ENCODE results near the gene ABL1.

ABL1 gene

GRCh38 chr9:130913599-130914416 lies 78.8 kb downstream of the ABL1 start:
- ChIA-PET POLR2A (interaction anchor here (0.7 kb wide), 1 partner anchor 133 kb away, joined by 3 read pairs; no protein-coding TSS in a partner anchor), CTCF (no interaction called here)
- no peaks in the 10 kb centered on the region for H3K4me1 ChIP-seq (ENCODE audit: control insufficient read depth, insufficient read depth, low read length)
- no peak overlapping the region for H3K27ac ChIP-seq (ENCODE audit: extremely low read depth, low read depth, low read length)
- no peak for TF ChIP-seq ZNF776 (tag by site-specific recombination; IDR thresholded peaks at IDR 0.05; ENCODE audit: borderline replicate concordance)
- no peak for TF ChIP-seq ZNF701 (tag by site-specific recombination; IDR thresholded peaks at IDR 0.05)
- no peak overlapping the region for H3K4me3 ChIP-seq (ENCODE audit: low read depth, low read length)
- H3K36me3 ChIP-seq (ENCODE audit: control insufficient read depth in 2 of 2, insufficient read depth in 1 of 2, low read length in 2 of 2), result no peaks in the 10 kb centered on the region
- no peaks in the 10 kb centered on the region for H3K9me3 ChIP-seq (ENCODE audit: control insufficient read depth, insufficient read depth, low read depth, low read length)

GRCh38 chr9:130914417-130915095 lies 79.5 kb downstream of the ABL1 start:
- ChIA-PET CTCF (no interaction called here), POLR2A (no interaction called here)
- no peak for TF ChIP-seq ZNF202 (tag by site-specific recombination; IDR thresholded peaks at IDR 0.05; ENCODE audit: borderline replicate concordance)
- peak; percentile 64 for TF ChIP-seq ZIC2 (tag by site-specific recombination; IDR thresholded peaks at IDR 0.05)
- H3K4me1 ChIP-seq (ENCODE audit: control insufficient read depth, insufficient read depth, low read length), result no peaks in the 10 kb centered on the region
- H3K9me3 ChIP-seq (ENCODE audit: control insufficient read depth, insufficient read depth, low read depth, low read length), result no peaks in the 10 kb centered on the region
- no peak overlapping the region for H3K27ac ChIP-seq (ENCODE audit: extremely low read depth, low read depth, low read length)
- H3K36me3 ChIP-seq (ENCODE audit: control insufficient read depth in 2 of 2, insufficient read depth in 1 of 2, low read length in 2 of 2), result no peaks in the 10 kb centered on the region
- no peak overlapping the region for H3K4me3 ChIP-seq (ENCODE audit: low read depth, low read length)

GRCh38 chr9:130915096-130915447 lies 80.0 kb downstream of the ABL1 start:
- Histone ChIP-seq H3K9me3 (ENCODE audit: control insufficient read depth, insufficient read depth, low read depth, low read length) (no peaks in the 10 kb centered on the region), H3K4me1 (ENCODE audit: control insufficient read depth, insufficient read depth, low read length) (no peaks in the 10 kb centered on the region), H3K27ac (ENCODE audit: extremely low read depth, low read depth, low read length) (no peak overlapping the region), H3K36me3 (ENCODE audit: control insufficient read depth in 2 of 2, insufficient read depth in 1 of 2, low read length in 2 of 2) (no peaks in the 10 kb centered on the region), H3K4me3 (ENCODE audit: low read depth, low read length) (no peak overlapping the region)
- TF ChIP-seq REST (tag by site-specific recombination; IDR thresholded peaks at IDR 0.05), result no peak
- TF ChIP-seq HOXA7 (CRISPR knock-in tag; IDR thresholded peaks at IDR 0.05; ENCODE audit: borderline replicate concordance), result no peak
- TF ChIP-seq ZNF239 (tag by site-specific recombination; IDR thresholded peaks at IDR 0.05), result no peak
- no peak for TF ChIP-seq ZNF624 (tag by site-specific recombination; IDR thresholded peaks at IDR 0.05)
- no peak for TF ChIP-seq ZNF785 (tag by site-specific recombination; IDR thresholded peaks at IDR 0.05)
- no peak for TF ChIP-seq ZNF280D (tag by site-specific recombination; IDR thresholded peaks at IDR 0.05)
- TF ChIP-seq ZNF354C (tag by site-specific recombination; IDR thresholded peaks at IDR 0.05; ENCODE audit: borderline replicate concordance, low read depth), result no peak
- no peak for TF ChIP-seq PBX3 (CRISPR knock-in tag; IDR thresholded peaks at IDR 0.05)
- no peak for TF ChIP-seq REPIN1 (tag by site-specific recombination; IDR thresholded peaks at IDR 0.05; ENCODE audit: low read depth)
- no peak for TF ChIP-seq TRIM28 (IDR thresholded peaks at IDR 0.05; ENCODE audit: borderline replicate concordance, low read length)
- no peak for TF ChIP-seq ZNF133 (tag by site-specific recombination; IDR thresholded peaks at IDR 0.05)
- ChIA-PET CTCF (no interaction called here), POLR2A (no interaction called here)

Data from HEK293 (cell line).